Activated CD8-positive, alpha-beta memory T cell treated with anti-CD3 and anti-CD28 coated beads, Interleukin-2, amount 50 U/mL, for 4 hours (primary cell): Measurements from ENCODE around the gene TSPAN2.
A peak's percentile ranks its signal among the peaks of the same experiment; 100 is the strongest.

ENCODE experiments used
- DNase-seq: peaks from one replicate; pipeline ENCODE4 v3.0.0-alpha.2; 2020

TSPAN2 gene

DNA sequence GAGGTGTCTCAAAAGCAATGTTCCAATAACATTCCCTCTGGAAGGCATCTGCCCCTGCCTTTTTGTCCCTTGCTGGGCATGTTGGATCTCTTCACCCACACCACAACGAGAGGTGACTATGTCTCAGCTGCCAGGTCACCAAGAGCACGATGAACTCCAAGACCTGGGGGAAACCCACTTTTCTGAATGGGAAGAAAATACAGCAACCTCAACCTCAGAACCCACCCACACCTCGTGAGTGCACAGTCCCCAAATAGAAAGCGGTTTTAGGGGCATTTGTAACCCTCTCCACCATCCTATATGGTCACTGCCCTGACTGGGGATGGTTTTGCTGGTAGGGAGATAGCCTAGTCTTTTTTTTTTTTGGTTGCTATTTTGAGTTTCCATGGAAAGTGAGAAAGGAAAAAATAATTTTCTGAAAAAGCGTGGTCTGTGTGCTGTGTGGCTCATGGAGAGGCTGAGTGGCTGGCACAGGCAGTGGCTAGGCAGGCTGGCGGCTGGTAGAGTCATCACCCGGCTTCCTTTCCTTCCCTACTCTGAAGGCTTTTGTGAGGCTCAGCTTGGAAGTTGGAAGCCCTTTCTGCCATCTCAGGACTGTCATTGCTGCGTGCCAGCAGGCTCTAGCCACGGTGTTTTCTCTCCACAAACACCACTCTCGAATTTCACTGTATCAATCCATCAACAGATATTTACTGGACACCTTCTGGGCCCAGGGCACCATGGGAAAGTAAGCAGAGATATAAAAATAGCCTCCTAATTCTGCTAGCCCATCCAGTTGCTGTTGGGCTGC, 15.8 kb downstream of the TSPAN2 start:
- no peak for DNase-seq

- no peak for DNase-seq
These were observed 18.2 kb downstream of the TSPAN2 start for GRCh38 chr1:115071012-115071664.

DNA sequence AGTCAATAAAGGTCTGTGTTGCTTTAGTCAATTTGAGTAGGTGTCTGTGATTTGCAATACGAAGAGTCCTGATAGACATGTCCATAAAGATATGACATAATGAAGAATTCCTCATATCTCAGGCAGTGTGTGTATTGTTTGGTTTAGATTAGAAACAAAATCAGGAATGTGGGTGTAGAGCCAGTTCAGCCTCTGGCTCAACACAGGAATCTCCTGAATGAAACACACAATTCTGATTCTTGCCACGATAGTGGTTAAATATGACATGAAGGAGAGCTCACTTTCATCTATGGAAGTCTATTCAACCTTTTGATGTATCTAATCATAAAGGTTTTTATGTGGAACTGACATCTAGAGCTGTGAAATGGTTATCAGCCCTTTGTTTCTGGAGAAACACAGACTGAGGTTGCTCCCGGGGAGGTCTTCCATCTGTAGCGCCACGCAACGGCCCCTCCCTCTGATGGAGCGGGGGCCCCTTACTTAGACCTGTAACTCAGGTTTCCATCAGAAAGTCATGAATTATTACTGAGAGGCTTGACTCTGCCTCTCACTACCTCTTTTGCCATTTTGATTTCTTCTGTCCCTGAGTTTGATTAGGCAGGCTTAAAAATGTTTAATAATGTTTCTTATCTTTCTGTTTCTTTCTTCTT, 19.5 kb downstream of the TSPAN2 start:
- DNase-seq: no peak

DNA sequence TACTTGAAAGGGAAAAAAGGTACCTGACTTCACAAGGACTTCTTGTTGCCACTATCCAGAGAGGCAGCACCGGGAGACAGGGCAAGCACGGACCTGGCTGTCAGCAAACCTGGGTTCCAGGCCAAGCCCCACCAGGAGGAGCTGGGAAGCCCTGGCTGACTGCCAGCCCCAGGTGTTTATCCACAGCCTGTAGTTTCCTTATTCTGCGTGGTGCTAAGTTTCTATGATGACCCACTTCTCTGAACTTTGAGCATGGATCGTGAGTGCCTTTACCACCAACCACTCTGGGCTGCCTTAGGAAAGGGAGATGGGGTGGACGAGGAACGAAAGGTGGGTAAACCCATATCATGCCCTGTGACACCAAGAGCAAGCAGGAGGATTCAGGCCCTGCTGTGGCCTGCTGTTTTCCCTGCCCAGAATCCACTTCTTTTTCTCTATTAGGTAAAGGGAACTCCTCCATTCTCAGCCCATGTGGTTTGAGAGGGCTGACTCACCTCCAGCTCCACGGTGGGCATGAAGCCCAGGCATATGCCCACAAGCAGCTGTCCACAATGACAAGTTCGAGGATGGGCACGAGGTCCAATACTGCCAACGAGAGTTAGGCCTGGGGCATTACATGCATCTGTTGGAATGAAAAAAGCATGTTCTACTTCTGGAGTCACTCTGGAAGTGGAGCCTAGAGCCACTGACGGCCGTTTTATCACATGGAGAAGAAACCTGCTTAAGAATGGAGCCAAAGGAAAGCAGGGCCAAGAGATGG, 20.3 kb downstream of the TSPAN2 start:
- DNase-seq: no peak

GRCh38 chr1:115067161-115067859, 22.0 kb downstream of the TSPAN2 start:
- no peak for DNase-seq

- no peak for DNase-seq
These were observed 24.3 kb downstream of the TSPAN2 start for GRCh38 chr1:115065021-115065420.

DNA sequence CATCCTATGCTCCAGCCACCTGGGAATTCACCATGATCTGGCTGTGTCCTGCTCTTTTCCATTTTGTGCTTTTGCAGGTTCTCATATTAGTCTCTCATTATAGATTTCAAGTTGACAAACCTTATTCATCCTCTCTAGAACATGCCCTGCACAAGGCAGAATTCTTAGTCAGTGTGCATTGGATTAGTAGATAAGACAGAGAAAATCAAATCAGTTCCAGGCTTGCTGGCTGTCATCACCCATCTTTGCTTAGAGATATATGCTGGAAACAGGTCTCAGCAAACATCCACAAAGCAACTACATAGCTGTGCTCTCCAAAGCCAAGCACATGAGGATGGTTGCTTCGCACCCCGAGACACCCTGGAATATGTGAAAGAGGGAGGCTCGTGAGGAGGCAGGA, 24.8 kb downstream of the TSPAN2 start:
- no peak for DNase-seq

GRCh38 chr1:115063228-115063901, 25.9 kb downstream of the TSPAN2 start:
- DNase-seq: no peak

GRCh38 chr1:115062542-115063004, 26.7 kb downstream of the TSPAN2 start:
- peak; percentile 88 for DNase-seq

- no peak for DNase-seq
These were observed 28.8 kb downstream of the TSPAN2 start for GRCh38 chr1:115060501-115060900.

DNA sequence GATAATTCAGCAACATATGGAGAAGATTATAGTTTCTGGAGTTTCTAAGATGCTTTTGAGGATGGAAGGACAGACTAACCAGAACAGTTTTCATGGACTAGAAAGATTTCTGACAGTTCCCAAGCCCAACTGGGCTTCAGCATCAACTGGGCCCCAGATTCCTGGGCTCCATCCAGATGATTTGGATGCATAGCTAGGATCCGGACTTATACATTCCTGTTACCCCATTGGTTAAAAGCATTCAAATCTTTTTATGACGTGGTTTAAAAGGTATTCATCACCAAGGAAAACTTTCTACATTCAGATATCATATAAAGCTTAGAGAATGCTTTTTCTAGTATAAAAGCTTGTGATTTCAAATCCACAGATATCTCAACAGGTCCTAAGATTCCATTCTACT, 30.0 kb downstream of the TSPAN2 start:
- DNase-seq: no peak

DNA sequence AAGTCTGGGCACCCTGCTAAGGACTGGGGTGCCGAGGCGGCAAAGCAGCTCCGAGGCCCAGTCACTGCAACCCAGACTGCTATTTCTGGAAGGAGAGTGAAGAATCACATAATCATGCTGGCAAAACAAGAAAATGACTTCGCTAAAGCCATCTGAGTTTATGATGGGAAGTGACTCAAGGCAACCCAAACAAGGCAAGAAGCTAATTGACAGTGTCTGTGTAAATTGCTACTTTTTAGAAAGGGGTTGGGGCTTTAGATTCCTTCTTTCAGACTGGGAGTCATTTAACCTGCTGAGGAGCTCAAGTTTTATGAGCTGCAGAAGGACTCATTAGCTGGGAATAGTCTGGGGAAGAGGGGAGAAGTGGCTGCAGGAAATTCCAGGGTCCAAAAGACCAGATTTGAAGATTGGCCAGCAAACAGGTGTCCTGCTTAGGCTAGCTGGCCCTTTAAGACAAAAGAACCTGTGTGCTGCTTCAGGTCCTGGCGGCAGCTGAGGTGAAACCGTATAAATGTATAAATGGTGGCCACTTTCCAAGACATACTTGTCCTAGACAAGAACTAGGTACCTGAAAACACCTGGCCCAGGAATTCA, 31.5 kb downstream of the TSPAN2 start:
- DNase-seq: no peak

DNA sequence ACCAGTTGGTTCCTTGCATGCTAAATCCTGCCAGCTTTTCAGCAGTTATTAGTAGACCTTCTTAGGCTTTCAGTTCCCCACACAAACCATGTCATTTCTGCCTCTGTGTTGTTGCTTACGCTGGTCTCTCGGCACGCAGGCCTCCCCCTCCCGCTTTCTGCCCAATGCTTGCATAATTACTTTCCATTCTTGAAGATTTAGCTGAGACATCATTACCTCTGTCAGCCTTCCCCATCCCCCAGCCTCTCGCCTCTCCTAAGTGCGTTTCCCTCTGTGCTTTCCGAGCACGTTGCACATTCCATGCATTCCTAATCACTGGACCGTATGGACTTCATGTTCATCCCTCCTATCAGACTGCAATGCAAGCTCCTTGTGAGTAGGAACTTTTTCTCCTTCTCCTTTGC, 32.9 kb downstream of the TSPAN2 start:
- DNase-seq: no peak

- peak; percentile 58 for DNase-seq
These were observed 36.7 kb downstream of the TSPAN2 start for GRCh38 chr1:115052454-115053083.

- no peak for DNase-seq
These were observed 37.5 kb downstream of the TSPAN2 start for GRCh38 chr1:115051850-115052249.

DNA sequence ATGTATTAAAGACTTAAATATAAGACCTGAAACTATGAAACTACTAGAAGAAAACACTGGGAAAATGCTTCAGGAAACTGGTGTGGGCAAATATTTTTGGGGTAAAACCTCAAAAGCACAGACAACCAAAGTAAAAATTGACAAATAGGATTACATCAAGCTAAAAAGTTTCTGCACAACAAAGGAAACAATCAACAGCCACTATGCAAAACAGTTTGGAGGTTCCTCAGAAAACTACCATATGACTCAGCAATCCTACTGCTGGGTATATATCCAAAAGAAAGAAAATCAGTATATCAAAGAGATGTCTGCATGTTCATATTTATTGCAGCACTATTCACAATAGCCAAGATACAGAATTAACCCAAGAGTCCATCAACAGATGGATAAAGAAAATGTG, 42.6 kb downstream of the TSPAN2 start:
- no peak for DNase-seq

DNA sequence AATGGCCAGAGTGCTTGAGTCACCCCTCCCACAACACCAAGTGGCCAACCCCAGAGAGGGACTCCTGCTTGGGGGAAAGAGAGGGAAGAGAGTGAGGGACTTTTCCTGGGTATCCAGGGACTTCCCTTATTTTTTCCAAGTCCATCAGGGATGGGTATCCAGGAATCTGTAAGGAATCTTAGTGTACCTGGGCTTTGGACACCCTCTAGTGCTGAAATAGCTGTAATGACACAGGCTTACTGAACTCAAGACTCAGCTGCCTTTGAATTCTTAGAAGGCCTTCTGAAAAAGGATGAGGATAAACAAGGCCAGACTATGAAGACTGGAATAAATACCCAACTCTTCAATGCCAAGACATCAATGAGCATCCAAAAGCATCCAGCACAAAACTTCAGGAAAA, 47.6 kb downstream of the TSPAN2 start:
- no peak for DNase-seq

GRCh38 chr1:115040501-115040900, 48.8 kb downstream of the TSPAN2 start:
- DNase-seq: no peak

DNA sequence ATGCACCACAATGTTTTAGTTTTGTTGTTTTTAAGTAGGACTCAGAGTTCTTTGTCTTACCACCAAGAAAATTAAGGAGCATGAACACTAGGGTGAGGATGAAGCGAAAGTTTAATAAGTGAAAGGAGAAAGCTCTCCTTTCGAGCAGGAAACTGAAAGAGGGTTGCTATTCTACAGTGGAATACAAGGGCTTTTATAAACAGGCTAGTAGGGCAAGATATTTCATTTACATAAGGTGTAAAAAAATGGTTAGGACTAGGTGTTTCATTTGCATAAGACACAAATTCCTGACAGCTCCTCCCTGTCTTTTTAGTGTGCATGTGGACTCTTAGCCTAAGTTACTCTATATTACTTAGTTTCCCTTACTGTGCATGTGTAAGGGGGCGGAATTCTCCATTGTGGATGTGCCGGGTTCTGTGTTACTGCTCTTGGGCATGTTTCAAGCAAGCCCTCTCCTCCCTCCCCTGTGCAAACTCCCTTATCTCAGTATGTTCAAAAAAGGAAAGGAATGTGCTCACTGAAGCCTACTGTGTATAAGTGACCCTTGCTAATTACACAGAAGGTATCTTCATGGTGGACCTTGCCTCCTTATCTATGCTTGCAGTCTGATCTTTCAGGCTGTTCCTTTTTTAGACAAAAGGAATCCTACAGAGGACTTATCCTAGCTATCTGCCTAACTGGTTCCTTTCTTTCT, 52.3 kb downstream of the TSPAN2 start:
- no peak for DNase-seq

- no peak for DNase-seq
These were observed 53.7 kb downstream of the TSPAN2 start for GRCh38 chr1:115035652-115036051.
